Measurements from ENCODE around the gene MR1.
A peak's percentile ranks its signal among the peaks of the same experiment; 100 is the strongest.

The MR1 gene

GRCh38 chr1:181033799-181034451 is at the start of gene MR1:
TSS of gene MR1 (plus strand) at chr1:181033983. CDS start at chr1:181034008, 25 bp downstream.
- DNase-seq, result peak; percentile 89

- no peak for DNase-seq
Measured at GRCh38 chr1:180988253-180988752, 45.5 kb upstream of the MR1 start.

- DNase-seq, result peak; percentile 59
Measured at GRCh38 chr1:180994262-180994661, 39.5 kb upstream of the MR1 start.

GRCh38 chr1:180997843-180998504 is 35.8 kb upstream of the MR1 start:
- DNase-seq, result no peak

GRCh38 chr1:181001091-181001780 is 32.5 kb upstream of the MR1 start:
- no peak for DNase-seq

DNA sequence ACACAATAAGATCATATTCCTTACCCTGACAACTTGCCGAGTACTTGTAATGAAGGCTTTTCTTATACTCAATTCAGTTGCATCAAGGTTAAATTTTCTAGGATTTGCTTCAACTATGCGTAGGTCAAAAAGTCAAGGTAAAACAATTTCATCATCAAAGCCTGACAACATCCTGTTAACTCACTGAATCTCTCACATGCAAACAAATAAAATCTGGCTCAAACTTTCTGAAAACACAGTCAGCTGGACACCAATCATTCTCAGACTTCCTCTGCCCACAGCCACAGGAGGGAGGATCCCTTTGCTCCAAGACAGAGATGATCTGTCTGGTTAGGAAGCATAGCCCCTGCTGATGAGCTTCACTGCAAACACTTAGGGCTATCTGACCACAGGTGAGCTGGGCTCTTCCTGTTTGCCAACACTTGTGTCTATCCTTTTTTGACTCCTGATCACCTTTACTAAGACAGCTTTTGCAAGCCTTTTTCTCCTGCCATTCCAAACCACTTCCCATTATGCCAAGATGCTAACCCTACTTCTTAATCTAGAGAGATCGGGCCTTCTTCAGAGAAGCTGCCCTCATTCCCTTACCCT is 31.1 kb upstream of the MR1 start:
- no peak for DNase-seq

DNA sequence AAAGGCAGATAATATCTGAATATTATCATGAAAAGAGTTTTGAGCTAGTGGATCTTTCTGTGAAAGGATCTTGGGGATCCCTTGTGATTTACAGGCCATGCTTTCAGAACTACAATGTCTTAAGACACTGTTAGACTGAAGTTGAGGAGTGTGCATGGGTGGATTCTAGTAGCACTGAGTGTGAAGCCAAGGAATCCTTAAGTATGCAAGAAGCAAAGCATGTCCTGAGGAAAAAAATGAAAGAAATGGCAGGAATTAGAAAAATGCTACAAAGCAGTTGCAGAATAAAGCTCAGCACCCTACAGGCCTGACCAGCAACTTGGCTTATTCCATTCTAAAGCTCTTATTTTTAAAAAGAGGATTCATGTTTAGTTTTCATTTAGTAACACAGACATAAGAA is 23.0 kb upstream of the MR1 start:
- DNase-seq, result no peak

GRCh38 chr1:181011301-181012202 is 22.2 kb upstream of the MR1 start:
- DNase-seq, result no peak

- no peak for DNase-seq
Measured at GRCh38 chr1:181012203-181012745, 21.5 kb upstream of the MR1 start.

DNA sequence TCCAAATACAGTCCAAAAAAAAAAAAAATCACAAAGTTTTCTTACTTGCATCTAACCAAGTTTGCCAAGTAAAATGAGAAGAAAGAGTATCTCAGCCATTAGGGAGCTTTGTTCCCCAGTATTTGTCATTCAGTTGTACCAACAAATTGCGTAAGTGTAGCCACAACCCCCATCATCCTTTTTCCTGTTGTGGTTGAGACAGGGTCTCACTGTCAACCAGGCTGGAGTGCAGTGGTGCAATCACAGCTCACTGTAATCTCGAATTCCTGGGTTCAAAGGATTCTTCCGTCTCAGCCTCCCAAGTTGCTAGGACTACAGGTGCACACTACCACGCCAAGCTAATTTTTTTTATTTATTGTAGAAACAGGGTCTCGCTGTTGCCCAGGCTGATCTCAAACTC is 20.6 kb upstream of the MR1 start:
- DNase-seq, result peak; percentile 76

- DNase-seq, result peak; percentile 74
Measured at GRCh38 chr1:181014477-181015250, 19.1 kb upstream of the MR1 start.

DNA sequence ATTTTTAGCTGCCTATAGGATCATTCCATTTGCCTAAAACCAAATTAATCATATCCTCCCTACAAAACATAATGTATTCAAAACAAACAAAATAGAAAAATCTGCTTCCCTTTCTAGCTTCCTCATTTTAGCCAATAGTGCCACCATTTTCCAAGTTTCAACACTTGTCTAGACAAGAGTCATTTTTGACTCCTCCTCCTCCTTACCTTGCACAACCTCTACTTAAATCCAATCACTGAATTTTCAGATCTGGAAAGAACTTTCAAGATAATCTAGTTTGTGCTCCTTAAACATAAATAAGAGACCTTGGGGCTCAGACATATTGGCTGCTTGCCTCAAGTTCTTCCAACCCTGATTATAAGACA is 18.6 kb upstream of the MR1 start:
- peak; percentile 97 for DNase-seq

DNA sequence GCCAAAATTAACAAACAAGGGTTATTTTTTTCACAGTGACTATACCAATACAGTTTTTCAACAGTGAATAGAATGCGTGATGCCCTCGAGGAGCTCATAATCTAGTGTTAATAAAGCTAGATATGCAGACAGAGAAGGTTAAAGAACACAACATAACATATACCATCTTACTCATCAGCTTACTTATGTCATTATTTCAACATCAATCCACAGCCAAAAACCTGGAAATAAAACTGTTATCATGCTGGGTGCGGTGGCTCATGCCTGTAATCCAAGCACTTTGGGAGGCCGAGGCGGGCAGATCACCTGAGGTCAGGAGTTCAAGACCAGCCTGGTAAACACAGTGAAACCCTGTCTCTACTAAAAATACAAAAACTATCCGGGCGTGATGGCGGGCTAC is 17.2 kb upstream of the MR1 start:
- peak; percentile 68 for DNase-seq

DNA sequence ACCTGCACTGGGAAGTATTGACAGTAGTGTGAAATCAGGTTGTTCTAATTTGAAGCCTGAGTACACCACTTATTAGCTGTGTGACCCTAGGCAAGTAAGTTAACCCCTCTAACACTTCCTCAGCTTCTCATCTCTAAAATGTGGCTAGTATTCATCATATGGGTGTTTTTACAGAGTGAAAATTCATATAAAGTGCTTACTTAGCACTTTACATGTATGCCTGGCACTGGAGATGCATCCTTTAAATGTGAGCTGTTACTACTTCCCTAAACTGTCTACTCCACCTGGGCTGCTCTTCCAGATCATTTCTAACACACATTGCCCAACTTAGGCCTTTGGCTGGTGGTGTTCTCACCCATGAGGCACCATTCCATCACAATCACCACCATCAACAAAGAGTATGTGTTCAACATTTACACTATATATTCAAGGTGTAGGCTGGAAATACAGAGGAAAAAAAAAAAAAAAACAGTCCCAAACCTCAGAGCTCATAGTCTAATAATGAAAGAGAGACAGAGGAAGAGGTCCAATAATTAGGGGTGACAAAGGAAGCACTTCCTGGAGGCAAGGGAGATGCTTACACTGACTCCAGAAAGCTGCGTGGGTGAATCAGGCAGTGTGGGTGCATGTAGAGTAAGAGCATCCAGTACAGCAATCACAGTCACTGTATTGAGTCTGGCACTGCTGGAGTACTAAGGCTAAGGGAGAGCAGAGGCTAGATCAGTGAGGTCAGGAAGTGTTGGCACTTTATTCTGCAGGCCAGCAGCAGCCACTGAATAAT is 14.7 kb upstream of the MR1 start:
- DNase-seq, result peak; percentile 56

GRCh38 chr1:181021159-181021558 is 12.6 kb upstream of the MR1 start:
- DNase-seq, result no peak

GRCh38 chr1:181021811-181022434 is 11.9 kb upstream of the MR1 start:
- peak; percentile 78 for DNase-seq

- DNase-seq, result no peak
Measured at GRCh38 chr1:181023265-181024057, 10.3 kb upstream of the MR1 start.

DNA sequence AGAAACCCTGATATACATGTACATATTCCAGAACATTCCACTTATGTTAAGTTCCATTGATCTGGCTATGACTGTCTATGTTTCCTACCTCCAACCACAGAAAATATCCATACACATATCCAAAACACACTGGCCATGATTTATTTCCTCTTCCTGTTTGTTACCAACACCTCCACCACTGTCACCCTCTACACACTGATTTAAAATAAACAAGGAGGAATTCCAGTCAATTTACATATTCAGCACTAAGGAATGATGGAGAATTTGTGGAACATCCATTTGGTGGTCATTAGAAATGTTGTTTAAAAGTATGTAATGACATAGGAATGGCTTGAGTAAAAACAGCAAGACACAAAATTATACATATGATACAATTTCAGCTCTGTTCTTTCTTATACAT is 5.6 kb upstream of the MR1 start:
- DNase-seq, result no peak

DNA sequence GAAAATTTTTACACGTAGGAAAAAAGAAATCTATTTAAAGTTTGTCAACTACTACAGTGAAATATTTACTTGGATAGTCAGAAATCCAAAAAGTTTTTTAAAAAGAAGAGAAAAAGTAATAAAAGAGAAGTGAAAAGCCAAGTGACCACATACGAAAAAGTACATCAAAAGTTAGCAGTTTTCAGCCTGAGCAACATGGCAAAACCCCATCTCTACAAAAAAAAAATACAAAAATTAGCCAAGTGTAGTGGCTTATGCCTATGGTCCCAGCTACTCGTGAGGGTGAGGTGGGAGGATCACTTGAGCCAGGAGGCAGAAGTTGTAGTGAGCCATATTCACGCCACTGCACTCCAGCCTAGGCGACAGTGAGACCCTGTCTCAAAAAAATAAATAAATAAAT is 5.2 kb upstream of the MR1 start:
- peak; percentile 24 for DNase-seq
